Muscle layer of duodenum (tissue), 2 donors: ENCODE data around the gene RAX.

Source experiments
- H3K27ac ChIP-seq: one replicate; pipeline ENCODE4 v1.7.0; 2013; ENCODE audit warnings: mild to moderate bottlenecking, low read length
- H3K27me3 ChIP-seq: one replicate; pipeline ENCODE4 v1.7.0; 2013; ENCODE audit warnings: low read depth, mild to moderate bottlenecking, control low read depth, low read length
- H3K36me3 ChIP-seq, 2 donors: one replicate each; pipeline ENCODE4 v1.7.0; 2013; ENCODE audit warnings: low read length in 2 of 2, control low read depth in 1 of 2, mild to moderate bottlenecking in 1 of 2; ENCODE audit not compliant: insufficient read depth in 2 of 2, control insufficient read depth in 1 of 2
- H3K4me1 ChIP-seq, 2 donors: one replicate each; pipeline ENCODE4 v1.7.0; 2013; ENCODE audit warnings: low read length in 2 of 2, mild to moderate bottlenecking in 2 of 2, control low read depth in 1 of 2, moderate library complexity in 1 of 2; ENCODE audit not compliant: insufficient read depth in 2 of 2, control insufficient read depth in 1 of 2
- H3K4me3 ChIP-seq, 2 donors: one replicate each; pipeline ENCODE4 v1.7.0; 2013; ENCODE audit warnings: low read length in 2 of 2, low read depth in 1 of 2, mild to moderate bottlenecking in 1 of 2
- H3K9me3 ChIP-seq, 2 donors: one replicate each; pipeline ENCODE4 v1.7.0; 2013; ENCODE audit warnings: low read length in 2 of 2, control low read depth in 1 of 2, mild to moderate bottlenecking in 1 of 2; ENCODE audit not compliant: control insufficient read depth in 1 of 2
- donor health status: healthy.

RAX gene

GRCh38 chr18:59220784-59221765 lies 52.2 kb downstream of the RAX start:
- no peaks in the 10 kb centered on the region for H3K36me3 ChIP-seq
- H3K27me3 ChIP-seq, result peaks cover 32% of the 10 kb centered on the region
- no peak overlapping the region for H3K27ac ChIP-seq
- H3K4me1 ChIP-seq, result peaks cover 0 to 15% of the 10 kb centered on the region in 2 donors
- no peaks in the 10 kb centered on the region for H3K9me3 ChIP-seq
- H3K4me3 ChIP-seq, result peak overlapping the region in 1 of 2 donors; percentile 38

- no peaks in the 10 kb centered on the region for H3K9me3 ChIP-seq
- H3K36me3 ChIP-seq, result no peaks in the 10 kb centered on the region
- H3K4me1 ChIP-seq, result peaks cover 0 to 15% of the 10 kb centered on the region in 2 donors
- H3K27me3 ChIP-seq, result peaks cover 32% of the 10 kb centered on the region
- peak overlapping the region in 1 of 2 donors; percentile 34 for H3K4me3 ChIP-seq
- no peak overlapping the region for H3K27ac ChIP-seq
Observed at GRCh38 chr18:59220164-59220783, 53.0 kb downstream of the RAX start.

DNA sequence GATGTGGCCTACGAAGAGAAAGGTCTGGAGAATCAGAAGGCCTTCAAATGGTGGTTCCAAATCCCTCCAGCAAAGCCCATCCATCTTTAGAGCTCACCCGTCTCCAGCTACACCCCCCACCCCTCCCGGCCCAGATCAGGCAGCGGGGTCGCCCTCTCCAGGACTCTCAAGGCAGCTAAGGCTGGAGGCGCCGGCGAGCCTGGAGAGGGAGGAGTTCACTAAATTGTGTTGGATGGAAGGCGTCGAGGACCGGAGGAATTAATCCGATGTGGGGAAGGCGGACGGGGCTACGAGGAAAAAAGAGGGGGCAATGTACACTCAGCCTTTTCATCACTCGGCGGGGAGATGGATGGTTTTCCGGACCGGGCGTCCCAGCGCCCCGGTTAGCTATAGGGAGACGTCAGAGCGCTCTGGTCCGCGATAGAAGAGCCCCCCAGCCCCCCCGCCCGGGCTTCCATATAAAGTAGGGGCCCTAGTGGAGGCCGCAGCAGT lies 53.5 kb downstream of the RAX start, which contains the start of gene GRP:
Gene GRP (plus strand): TSS at position 487 of the 492 bp plus-strand sequence. CDS start 108 bp downstream, outside the sequence.
- Histone ChIP-seq H3K9me3 (no peaks in the 10 kb centered on the region), H3K4me1 (peaks cover 0 to 15% of the 10 kb centered on the region in 2 donors), H3K27ac (no peak within 1 kb of the TSS), H3K27me3 (peaks cover 32% of the 10 kb centered on the region), H3K4me3 (peak within 1 kb of the TSS in 1 of 2 donors; percentile 38), H3K36me3 (no peaks in the 10 kb centered on the region)

- no peaks in the 10 kb centered on the region for H3K9me3 ChIP-seq
- H3K27ac ChIP-seq, result no peak overlapping the region
- H3K4me3 ChIP-seq, result no peak overlapping the region
- peaks cover 32% of the 10 kb centered on the region for H3K27me3 ChIP-seq
- H3K36me3 ChIP-seq, result no peaks in the 10 kb centered on the region
- H3K4me1 ChIP-seq, result peaks cover 0 to 15% of the 10 kb centered on the region in 2 donors
Observed at GRCh38 chr18:59218018-59218417, 55.2 kb downstream of the RAX start.
